ENCODE results near the gene RPL39L. TPM values are rescaled to one million over a fixed set of nuclear protein-coding genes. Genes with fewer than 3 reads are reported as not detected.

Gene RPL39L
- total RNA-seq, 1 experiment from 2014 or later = 37.7 TPM

GRCh38 chr3:187072102-187072501, 67.2 kb downstream of the RPL39L start:
- intact Hi-C loops (cut with micrococcal nuclease; ENCODE audit: unreplicated experiment) = no loop called here
- in situ Hi-C loops (cut with HindIII; ENCODE audit: low pct_unique_long_range_greater_than_20kb, low sequenced_read_pairs) = no loop called here
- ChIA-PET CTCF (no interaction called here), POLR2A (no interaction called here)
- TF ChIP-seq POLR2AphosphoS5 (IDR thresholded peaks at IDR 0.05; ENCODE audit: low read depth, low read length) (no peak), REST (IDR thresholded peaks at IDR 0.05; ENCODE audit: insufficient read depth in 1 of 2, low read depth in 2 of 2, low read length in 1 of 2) (no peak), TCF7L2 (IDR thresholded peaks at IDR 0.05; ENCODE audit: low read depth, low read length) (no peak), CTCF (IDR thresholded peaks at IDR 0.05) (no peak), SIN3A (IDR thresholded peaks at IDR 0.05; ENCODE audit: borderline replicate concordance, insufficient read depth, low read depth, low read length) (no peak)
- ATAC-seq (no peak), DNase-seq (ENCODE audit: low read depth, low spot score) (no peak)
- H3K27me3 ChIP-seq (ENCODE audit: control insufficient read depth, insufficient read depth, low read length) = no peaks in the 10 kb centered on the region
- H3K36me3 ChIP-seq (ENCODE audit: control insufficient read depth, insufficient read depth, low read length) = no peaks in the 10 kb centered on the region
- BruUV-seq (replicated peaks) = no TSS peak
- no peak overlapping the region for H3K4me3 ChIP-seq (ENCODE audit: low read depth in 2 of 2, low read length in 2 of 2)
- no peaks in the 10 kb centered on the region for H3K4me1 ChIP-seq (ENCODE audit: control insufficient read depth, insufficient read depth, low read length)
- no peaks in the 10 kb centered on the region for H3K9me3 ChIP-seq (ENCODE audit: control insufficient read depth, insufficient read depth, low read depth, low read length)
- no peak overlapping the region for H3K27ac ChIP-seq (ENCODE audit: low read length)

Other genes starting within 250 kb of the RPL39L start
- 3.3 TPM for gene ST6GAL1, start 209.0 kb downstream of the RPL39L start, total RNA-seq (2021; ENCODE audit: unreplicated experiment)
- gene RTP1, start 58.0 kb upstream of the RPL39L start, total RNA-seq (2021; ENCODE audit: unreplicated experiment) = not detected
- gene MASP1, start 152.2 kb upstream of the RPL39L start, total RNA-seq (2021; ENCODE audit: unreplicated experiment) = not detected
- 2.5 TPM for gene RTP4, start 228.9 kb upstream of the RPL39L start, total RNA-seq (2021; ENCODE audit: unreplicated experiment)

Data from Panc1 (cell line).